LNCAP (cell line): ENCODE results near the gene GRM7.

ENCODE experiments used
- CTCF ChIP-seq: fragments of 450-650 bp; IDR thresholded peaks from 2 replicates; pipeline ENCODE4 v1.5.1; 2017; ENCODE audit warnings: mild to moderate bottlenecking

GRM7 gene

GRCh38 chr3:7720649-7721297 lies 859.9 kb downstream of the GRM7 start:
- no peak for TF ChIP-seq CTCF

GRCh38 chr3:7721869-7722268 lies 861.0 kb downstream of the GRM7 start:
- TF ChIP-seq CTCF, result no peak

GRCh38 chr3:7728566-7729519 lies 867.9 kb downstream of the GRM7 start:
- no peak for TF ChIP-seq CTCF

GRCh38 chr3:7733933-7734332 lies 873.0 kb downstream of the GRM7 start:
- TF ChIP-seq CTCF, result no peak

- TF ChIP-seq CTCF, result no peak
These were observed 873.5 kb downstream of the GRM7 start for GRCh38 chr3:7734456-7734855.

DNA sequence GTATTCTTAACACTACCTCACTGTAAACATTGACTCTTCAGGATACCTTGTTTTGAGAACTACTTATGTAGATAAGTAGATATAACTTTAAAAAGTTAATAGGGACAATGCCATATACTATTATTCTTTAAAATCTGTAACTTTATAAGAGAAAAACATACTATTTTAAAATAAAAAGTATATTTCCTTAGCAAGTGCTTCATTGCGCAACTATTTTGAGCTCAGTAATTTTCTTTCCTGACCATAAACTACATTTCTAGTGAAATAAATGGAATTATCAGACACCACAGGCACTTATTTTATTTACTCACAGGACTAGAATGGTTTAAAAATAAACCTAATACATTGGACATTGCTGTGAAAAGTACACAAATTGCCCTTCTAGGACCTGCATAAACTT lies 876.3 kb downstream of the GRM7 start:
- TF ChIP-seq CTCF, result no peak

DNA sequence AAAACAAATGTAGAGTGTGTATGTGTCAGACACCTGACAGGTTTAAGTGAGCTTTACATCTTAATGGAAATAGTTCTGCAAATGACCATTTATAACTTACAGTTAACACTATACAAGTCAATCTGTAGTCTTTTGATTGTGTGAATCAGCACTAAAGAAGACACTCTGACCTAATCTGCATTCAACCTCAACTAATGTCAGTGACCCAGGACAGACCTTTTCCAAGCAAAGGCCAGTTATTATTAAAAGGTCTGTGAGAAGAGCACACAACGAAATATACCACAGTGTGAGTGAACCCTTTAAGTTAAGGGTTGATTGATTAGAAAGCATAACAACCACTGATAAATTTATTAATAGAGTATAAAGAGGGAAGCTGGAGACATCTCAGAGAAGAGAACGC lies 878.8 kb downstream of the GRM7 start:
- TF ChIP-seq CTCF, result no peak
